ENCODE data around the gene PRKCB. TPM values are rescaled to one million over a fixed set of nuclear protein-coding genes. Genes with fewer than 3 reads are reported as not detected.

Gene PRKCB
- total RNA-seq, 1 experiment from 2014 or later = not detected

- BruUV-seq (replicated peaks) = no TSS peak
- no peak for DNase-seq
- Mint-ChIP-seq H3K4me1 (ENCODE audit: low read depth, unreplicated experiment) (no peaks in the 10 kb centered on the region), H3K27ac (ENCODE audit: unreplicated experiment) (no peak overlapping the region), H3K9me3 (ENCODE audit: low read depth, unreplicated experiment) (no peaks in the 10 kb centered on the region), H3K4me3 (ENCODE audit: low read depth, unreplicated experiment) (no peak overlapping the region), H3K27me3 (ENCODE audit: unreplicated experiment) (peaks cover 67% of the 10 kb centered on the region), H3K36me3 (ENCODE audit: insufficient read depth, unreplicated experiment) (no peaks in the 10 kb centered on the region)
- no peak for TF ChIP-seq CTCF (IDR thresholded peaks at IDR 0.05; ENCODE audit: unreplicated experiment)
- intact Hi-C loops (cut with micrococcal nuclease; ENCODE audit: unreplicated experiment) = no loop called here
- CTCF ChIA-PET = interaction anchor here (0.6 kb wide), 1 partner anchor 125 kb away, joined by 4 read pairs; no protein-coding TSS in a partner anchor
Observed at GRCh38 chr16:23865853-23866252, 30.1 kb downstream of the PRKCB start.

- H3K36me3 Mint-ChIP-seq (ENCODE audit: insufficient read depth, unreplicated experiment) = no peaks in the 10 kb centered on the region
- no peak for DNase-seq
- H3K4me3 Mint-ChIP-seq (ENCODE audit: low read depth, unreplicated experiment) = no peak overlapping the region
- H3K9me3 Mint-ChIP-seq (ENCODE audit: low read depth, unreplicated experiment) = no peaks in the 10 kb centered on the region
- no peaks in the 10 kb centered on the region for H3K4me1 Mint-ChIP-seq (ENCODE audit: low read depth, unreplicated experiment)
- no peak for TF ChIP-seq CTCF (IDR thresholded peaks at IDR 0.05; ENCODE audit: unreplicated experiment)
- H3K27me3 Mint-ChIP-seq (ENCODE audit: unreplicated experiment) = peaks cover 72% of the 10 kb centered on the region
- no TSS peak for BruUV-seq (replicated peaks)
- no peak overlapping the region for H3K27ac Mint-ChIP-seq (ENCODE audit: unreplicated experiment)
- intact Hi-C loops (cut with micrococcal nuclease; ENCODE audit: unreplicated experiment) = no loop called here
- CTCF ChIA-PET = no interaction called here
Observed at GRCh38 chr16:23866621-23867020, 30.8 kb downstream of the PRKCB start.

- no peak for TF ChIP-seq CTCF (IDR thresholded peaks at IDR 0.05; ENCODE audit: unreplicated experiment)
- intact Hi-C loops (cut with micrococcal nuclease; ENCODE audit: unreplicated experiment) = no loop called here
- Mint-ChIP-seq H3K4me1 (ENCODE audit: low read depth, unreplicated experiment) (no peaks in the 10 kb centered on the region), H3K36me3 (ENCODE audit: insufficient read depth, unreplicated experiment) (no peaks in the 10 kb centered on the region), H3K9me3 (ENCODE audit: low read depth, unreplicated experiment) (no peaks in the 10 kb centered on the region), H3K4me3 (ENCODE audit: low read depth, unreplicated experiment) (no peak overlapping the region), H3K27ac (ENCODE audit: unreplicated experiment) (no peak overlapping the region), H3K27me3 (ENCODE audit: unreplicated experiment) (peaks cover 74% of the 10 kb centered on the region)
- no TSS peak for BruUV-seq (replicated peaks)
- CTCF ChIA-PET = no interaction called here
- DNase-seq = no peak
Observed at GRCh38 chr16:23867566-23867965, 31.8 kb downstream of the PRKCB start.

- intact Hi-C loops (cut with micrococcal nuclease; ENCODE audit: unreplicated experiment) = no loop called here
- H3K27me3 Mint-ChIP-seq (ENCODE audit: unreplicated experiment) = peaks cover 70% of the 10 kb centered on the region
- no peak for DNase-seq
- no peak overlapping the region for H3K4me3 Mint-ChIP-seq (ENCODE audit: low read depth, unreplicated experiment)
- CTCF ChIA-PET = no interaction called here
- H3K27ac Mint-ChIP-seq (ENCODE audit: unreplicated experiment) = no peak overlapping the region
- TF ChIP-seq CTCF (IDR thresholded peaks at IDR 0.05; ENCODE audit: unreplicated experiment) = no peak
- no peaks in the 10 kb centered on the region for H3K4me1 Mint-ChIP-seq (ENCODE audit: low read depth, unreplicated experiment)
- H3K9me3 Mint-ChIP-seq (ENCODE audit: low read depth, unreplicated experiment) = no peaks in the 10 kb centered on the region
- BruUV-seq (replicated peaks) = no TSS peak
- no peaks in the 10 kb centered on the region for H3K36me3 Mint-ChIP-seq (ENCODE audit: insufficient read depth, unreplicated experiment)
Observed at GRCh38 chr16:23868136-23868535, 32.4 kb downstream of the PRKCB start.
